ENCODE results near the gene IL3RA.
"Not testable (repeated sequence)": the region's sequence is repeated elsewhere in the genome, so short reads cannot be mapped to it uniquely, and the experiment has no call there.

IL3RA gene

DNA sequence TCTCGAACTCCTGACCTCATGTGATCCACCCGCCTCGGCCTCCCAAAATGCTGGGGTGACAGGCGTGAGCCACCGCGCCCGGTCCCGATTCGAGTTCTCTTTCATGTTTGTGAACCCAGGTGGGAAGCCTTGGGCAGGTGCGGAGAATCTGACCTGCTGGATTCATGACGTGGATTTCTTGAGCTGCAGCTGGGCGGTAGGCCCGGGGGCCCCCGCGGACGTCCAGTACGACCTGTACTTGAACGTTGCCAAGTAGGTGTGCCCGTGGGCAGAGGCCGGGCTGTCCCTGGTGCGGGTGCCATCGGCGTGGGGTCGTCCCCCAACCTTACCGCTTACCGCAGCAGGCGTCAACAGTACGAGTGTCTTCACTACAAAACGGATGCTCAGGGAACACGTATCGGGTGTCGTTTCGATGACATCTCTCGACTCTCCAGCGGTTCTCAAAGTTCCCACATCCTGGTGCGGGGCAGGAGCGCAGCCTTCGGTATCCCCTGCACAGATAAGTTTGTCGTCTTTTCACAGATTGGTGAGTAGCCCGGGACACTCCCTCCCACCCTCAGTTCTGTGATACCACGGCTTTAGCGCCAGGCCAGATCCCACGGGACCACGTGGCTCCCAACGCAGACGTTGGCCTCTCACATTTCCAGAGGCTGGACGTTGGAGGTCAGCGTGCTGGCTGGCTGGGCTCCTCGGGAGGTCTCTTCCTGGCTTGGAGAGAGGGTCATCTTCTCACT, 15.6 kb downstream of the IL3RA start:
- Mint-ChIP-seq H3K27me3 (peaks cover 1% of the 10 kb centered on the region), H3K36me3 (ENCODE audit: low read depth) (peaks cover 88% of the 10 kb centered on the region), H3K27ac (no peak overlapping the region), H3K9me3 (peaks cover 8% of the 10 kb centered on the region), H3K4me3 (no peak overlapping the region), H3K4me1 (ENCODE audit: low read depth) (peaks cover 23% of the 10 kb centered on the region)
- intact Hi-C loops (cut with micrococcal nuclease): no loop called here

DNA sequence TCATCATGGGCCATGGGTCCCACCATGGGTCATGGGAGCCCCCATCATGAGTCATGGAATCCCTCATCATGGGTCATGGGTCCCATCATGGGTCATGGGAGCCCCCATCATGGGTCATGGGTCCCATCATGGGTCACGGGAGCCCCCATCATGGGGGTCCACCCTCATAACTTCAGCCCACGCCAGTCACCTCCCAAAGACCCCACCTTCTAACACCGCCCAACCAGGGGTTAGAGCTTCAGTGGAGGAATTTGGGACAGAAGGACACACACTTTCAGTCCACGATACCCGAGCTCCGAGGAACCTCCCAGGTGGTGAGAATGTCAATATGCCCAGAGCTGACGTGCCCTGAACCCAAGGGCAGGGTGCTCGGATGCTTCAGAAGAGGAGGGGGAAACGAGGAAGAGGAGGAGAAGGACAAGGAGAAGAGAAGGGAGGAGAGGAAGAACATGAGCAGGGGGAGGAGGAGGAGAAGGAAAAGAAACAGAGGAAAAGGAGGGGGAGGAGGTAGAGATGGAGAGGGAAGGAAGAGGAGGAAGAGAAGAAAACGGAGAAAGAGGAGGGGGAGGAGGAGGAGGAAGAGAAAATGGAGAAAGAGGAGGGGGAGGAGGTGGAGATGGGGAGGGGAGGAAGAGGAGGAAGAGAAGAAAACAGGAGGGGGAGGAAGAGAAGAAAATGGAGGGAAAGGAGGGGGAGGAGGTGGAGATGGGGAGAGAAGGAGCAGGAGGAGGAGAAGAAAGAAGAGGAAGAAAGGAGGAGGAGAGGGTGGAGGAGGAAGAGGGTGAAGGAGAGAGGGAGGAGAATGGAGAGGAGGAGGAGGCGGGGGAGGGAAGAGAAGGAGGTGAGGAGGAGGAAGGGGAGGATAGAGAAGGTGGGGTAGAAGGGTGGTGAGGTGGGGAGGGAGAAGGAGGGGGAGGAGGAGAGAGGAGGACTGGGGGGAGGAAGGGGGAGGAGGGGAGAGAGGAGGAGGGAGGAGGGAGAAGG, 17.7 kb downstream of the IL3RA start:
- Mint-ChIP-seq H3K4me3 (no peak overlapping the region), H3K36me3 (ENCODE audit: low read depth) (peaks cover 83% of the 10 kb centered on the region), H3K9me3 (peaks cover 8% of the 10 kb centered on the region), H3K4me1 (ENCODE audit: low read depth) (peaks cover 13% of the 10 kb centered on the region), H3K27ac (peak overlapping the region; percentile 2), H3K27me3 (peaks cover 1% of the 10 kb centered on the region)
- intact Hi-C loops (cut with micrococcal nuclease): no loop called here

DNA sequence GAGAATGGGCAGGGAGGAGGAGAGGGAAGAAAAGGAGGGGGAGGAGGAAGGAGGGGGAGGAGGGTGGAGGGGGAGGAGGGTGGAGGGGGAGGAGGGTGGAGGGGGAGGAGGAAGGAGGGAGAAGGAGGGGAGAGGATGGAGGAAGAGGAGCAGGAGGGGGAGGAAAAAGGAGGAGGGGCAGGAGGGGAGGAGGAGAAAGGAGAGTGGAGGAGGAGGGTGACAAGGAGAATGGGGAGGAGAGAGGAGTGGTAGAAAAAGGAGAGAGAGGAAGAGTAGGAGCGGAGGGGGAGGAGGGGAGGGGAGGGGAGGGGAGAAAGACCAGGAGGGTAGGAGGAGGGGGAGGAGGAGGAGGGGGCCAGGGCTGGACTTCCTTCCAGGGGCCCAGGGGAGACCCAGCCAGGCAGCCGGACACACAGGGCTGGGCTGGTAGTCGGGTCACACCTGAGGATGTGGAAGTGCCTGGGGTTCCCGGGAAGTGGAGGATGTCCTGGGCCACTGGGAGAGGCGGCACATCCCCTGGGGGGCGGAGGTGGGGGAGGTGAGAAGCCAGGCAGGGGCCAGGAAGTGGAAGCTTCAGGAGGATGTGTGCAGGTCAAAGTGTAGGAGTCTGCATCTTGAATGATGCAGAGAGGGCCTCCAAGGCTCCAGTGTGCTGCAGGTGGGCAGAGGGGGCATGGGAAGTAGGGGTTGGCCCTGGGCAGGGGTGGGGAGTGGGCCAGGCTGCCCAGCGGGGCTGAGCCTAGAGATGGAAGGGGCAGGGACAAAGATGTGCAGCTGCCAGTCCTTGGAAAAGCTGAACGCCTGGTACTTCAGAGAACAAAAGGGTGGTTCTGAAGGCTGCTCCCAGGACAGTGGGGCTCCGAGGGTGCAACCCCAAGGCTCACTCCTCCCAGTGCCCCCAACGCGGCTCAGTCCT, 18.8 kb downstream of the IL3RA start:
- Mint-ChIP-seq H3K4me3 (no peak overlapping the region), H3K4me1 (ENCODE audit: low read depth) (peaks cover 13% of the 10 kb centered on the region), H3K9me3 (peaks cover 8% of the 10 kb centered on the region), H3K36me3 (ENCODE audit: low read depth) (peaks cover 83% of the 10 kb centered on the region), H3K27me3 (peaks cover 1% of the 10 kb centered on the region), H3K27ac (peak overlapping the region; percentile 65)
- intact Hi-C loops (cut with micrococcal nuclease): no loop called here

DNA sequence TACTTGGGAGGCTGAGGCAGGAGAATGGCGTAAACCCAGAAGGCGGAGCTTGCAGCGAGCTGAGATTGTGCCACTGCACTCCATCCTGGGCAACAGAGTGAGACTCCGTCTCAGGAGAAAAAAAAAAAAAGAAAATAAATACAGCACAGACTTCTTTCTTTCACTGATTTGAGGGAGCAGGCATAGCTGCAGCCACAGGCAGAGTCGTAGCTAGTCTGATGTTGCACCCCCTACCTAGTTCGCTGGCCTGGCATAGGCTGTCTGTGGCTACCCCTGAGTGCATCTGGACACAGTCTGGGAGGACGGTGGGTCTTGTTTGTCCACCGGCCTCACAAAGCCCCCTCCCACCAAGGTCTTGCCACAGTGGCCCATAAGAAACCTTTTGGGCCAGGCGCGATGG, 21.4 kb downstream of the IL3RA start:
- Mint-ChIP-seq H3K4me3 (no peak overlapping the region), H3K4me1 (ENCODE audit: low read depth) (peaks cover 25% of the 10 kb centered on the region), H3K36me3 (ENCODE audit: low read depth) (peaks cover 84% of the 10 kb centered on the region), H3K27me3 (peaks cover 1% of the 10 kb centered on the region), H3K9me3 (peaks cover 8% of the 10 kb centered on the region), H3K27ac (no peak overlapping the region)
- intact Hi-C loops (cut with micrococcal nuclease): no loop called here

DNA sequence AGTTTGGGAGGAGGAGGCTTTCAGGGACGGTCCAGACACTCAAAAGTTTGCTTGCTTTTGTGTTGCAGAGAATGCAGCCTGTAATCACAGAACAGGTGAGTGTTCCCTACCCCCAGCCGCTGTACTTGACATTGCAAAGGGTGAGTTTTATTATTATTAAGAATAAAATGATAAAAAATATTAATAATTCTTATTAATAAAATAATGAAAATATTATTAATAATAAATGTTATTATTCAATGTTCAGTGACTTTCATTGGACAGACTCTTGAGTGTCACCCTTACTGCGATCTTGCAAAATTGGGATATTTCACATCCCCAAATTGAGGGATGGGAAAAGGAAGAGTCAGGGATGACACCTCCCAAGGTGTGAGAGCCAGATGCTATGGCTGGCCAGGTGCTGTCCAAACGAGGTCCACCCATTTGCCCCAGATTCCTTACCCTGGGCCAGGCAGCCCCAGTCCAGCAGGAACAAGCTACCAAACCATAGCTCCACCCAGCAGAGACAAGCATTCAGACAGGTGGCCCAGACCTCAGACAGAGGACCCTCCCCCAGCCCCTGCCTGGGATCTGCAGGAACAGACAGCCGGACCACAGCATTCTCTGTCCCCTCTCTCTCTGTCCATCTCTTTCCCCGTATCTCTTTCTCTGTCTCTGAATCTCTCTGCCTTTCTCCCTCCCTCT, 22.4 kb downstream of the IL3RA start:
- H3K9me3 Mint-ChIP-seq: peaks cover 6% of the 10 kb centered on the region
- H3K4me1 Mint-ChIP-seq (ENCODE audit: low read depth): peaks cover 25% of the 10 kb centered on the region
- no peak overlapping the region for H3K27ac Mint-ChIP-seq
- H3K27me3 Mint-ChIP-seq: peaks cover 1% of the 10 kb centered on the region
- intact Hi-C loops (cut with micrococcal nuclease): no loop called here
- peaks cover 90% of the 10 kb centered on the region for H3K36me3 Mint-ChIP-seq (ENCODE audit: low read depth)
- H3K4me3 Mint-ChIP-seq: no peak overlapping the region

DNA sequence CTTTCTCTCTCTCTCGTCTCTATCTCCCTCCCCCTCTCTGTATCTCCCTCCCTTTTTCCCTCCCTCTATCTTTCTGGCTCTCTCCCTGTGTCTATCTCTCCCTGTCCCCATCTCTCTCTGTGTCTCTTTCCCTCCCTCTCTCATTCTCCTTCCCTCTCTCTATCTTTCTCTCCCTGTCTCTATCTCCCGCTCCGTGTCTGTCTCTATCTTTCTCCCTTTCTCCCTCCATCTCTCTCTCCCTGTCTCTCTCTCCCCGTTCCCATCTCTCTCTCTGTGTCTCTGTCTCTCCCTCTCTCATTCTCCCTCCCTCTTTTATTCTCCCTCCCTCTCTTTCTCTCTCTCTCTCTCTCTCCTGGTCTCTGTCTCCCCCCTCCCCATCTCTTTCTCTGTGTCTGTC, 22.9 kb downstream of the IL3RA start:
- intact Hi-C loops (cut with micrococcal nuclease): no loop called here

DNA sequence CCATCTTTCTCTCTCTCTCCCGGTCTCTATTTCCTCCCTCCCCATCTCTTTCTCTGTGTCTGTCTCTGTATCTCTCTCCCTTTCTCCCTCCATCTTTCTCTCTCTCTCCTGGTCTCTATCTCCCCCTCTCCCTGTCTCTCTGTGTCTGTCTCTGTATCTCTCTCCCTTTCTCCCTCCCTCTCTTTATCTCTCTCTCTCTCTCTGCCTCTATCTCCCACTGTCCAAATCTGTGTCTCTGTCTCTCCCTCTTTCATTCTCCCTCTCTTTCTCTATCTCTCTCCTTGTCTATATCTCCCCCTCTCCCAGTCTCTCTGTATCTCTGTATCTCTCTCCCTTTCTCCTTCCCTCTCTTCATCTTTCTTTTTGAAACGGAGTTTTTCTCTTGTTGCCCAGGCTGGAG, 23.6 kb downstream of the IL3RA start:
- H3K4me3 Mint-ChIP-seq: no peak overlapping the region

More for the DNA sequence above, 22.9 kb downstream of the IL3RA start:
- Mint-ChIP-seq H3K4me3 (no peak overlapping the region), H3K27me3 (peaks cover 1% of the 10 kb centered on the region), H3K27ac (no peak overlapping the region), H3K4me1 (ENCODE audit: low read depth) (peaks cover 20% of the 10 kb centered on the region), H3K9me3 (peaks cover 1% of the 10 kb centered on the region), H3K36me3 (ENCODE audit: low read depth) (peaks cover 85% of the 10 kb centered on the region)

DNA sequence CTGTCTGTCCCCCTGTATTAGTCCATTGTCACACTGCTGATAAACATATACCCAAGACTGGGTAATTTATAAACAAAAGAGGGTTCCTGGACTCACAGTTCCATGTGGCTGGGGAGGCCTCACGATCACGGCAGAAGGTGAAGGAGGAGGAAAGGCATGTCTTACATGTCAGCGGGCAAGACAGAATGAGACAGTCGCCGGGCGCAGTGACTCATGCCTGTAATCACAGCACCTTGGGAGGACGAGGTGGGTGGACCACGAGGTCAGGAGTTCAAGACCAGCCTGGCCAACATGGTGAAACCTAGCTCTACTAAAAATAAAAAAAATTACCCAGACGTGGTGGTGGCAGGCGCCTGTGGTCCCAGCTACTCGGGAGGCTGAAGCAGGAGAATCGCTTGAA, 24.7 kb downstream of the IL3RA start:
- no peaks in the 10 kb centered on the region for H3K9me3 Mint-ChIP-seq
- peaks cover 76% of the 10 kb centered on the region for H3K36me3 Mint-ChIP-seq (ENCODE audit: low read depth)
- H3K4me3 Mint-ChIP-seq: no peak overlapping the region
- H3K27ac Mint-ChIP-seq: no peak overlapping the region
- H3K4me1 Mint-ChIP-seq (ENCODE audit: low read depth): peaks cover 13% of the 10 kb centered on the region
- intact Hi-C loops (cut with micrococcal nuclease): no loop called here
- no peaks in the 10 kb centered on the region for H3K27me3 Mint-ChIP-seq

More for the DNA sequence above, 23.6 kb downstream of the IL3RA start:
- Mint-ChIP-seq H3K36me3 (ENCODE audit: low read depth) (peaks cover 85% of the 10 kb centered on the region), H3K9me3 (no peaks in the 10 kb centered on the region), H3K4me1 (ENCODE audit: low read depth) (peaks cover 18% of the 10 kb centered on the region), H3K27ac (no peak overlapping the region), H3K27me3 (peaks cover 1% of the 10 kb centered on the region)
- intact Hi-C loops (cut with micrococcal nuclease): no loop called here

DNA sequence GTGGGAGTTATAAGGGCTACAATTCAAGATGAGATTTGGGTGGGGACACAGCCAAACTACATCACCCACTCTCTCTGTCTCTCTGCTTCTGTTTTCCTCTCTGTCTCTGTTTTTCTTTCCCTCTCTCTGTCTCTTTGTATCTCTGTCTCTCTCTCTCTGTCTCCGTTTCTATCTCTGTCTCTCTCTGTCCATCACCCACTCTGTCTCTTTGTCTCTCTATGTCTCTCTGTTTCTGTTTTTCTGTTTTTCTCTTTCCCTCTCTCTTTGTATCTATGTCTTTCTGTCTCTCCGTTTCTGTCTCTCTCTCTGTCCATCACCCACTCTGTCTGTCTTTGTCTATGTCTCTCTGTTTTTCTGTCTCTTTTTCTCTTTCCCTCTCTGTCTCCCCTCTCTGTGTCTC, 25.3 kb downstream of the IL3RA start:
- Mint-ChIP-seq H3K4me1 (ENCODE audit: low read depth) (peaks cover 13% of the 10 kb centered on the region), H3K36me3 (ENCODE audit: low read depth) (peaks cover 69% of the 10 kb centered on the region), H3K27ac (peak overlapping the region; percentile 6), H3K4me3 (no peak overlapping the region), H3K9me3 (no peaks in the 10 kb centered on the region), H3K27me3 (no peaks in the 10 kb centered on the region)
- intact Hi-C loops (cut with micrococcal nuclease): no loop called here

DNA sequence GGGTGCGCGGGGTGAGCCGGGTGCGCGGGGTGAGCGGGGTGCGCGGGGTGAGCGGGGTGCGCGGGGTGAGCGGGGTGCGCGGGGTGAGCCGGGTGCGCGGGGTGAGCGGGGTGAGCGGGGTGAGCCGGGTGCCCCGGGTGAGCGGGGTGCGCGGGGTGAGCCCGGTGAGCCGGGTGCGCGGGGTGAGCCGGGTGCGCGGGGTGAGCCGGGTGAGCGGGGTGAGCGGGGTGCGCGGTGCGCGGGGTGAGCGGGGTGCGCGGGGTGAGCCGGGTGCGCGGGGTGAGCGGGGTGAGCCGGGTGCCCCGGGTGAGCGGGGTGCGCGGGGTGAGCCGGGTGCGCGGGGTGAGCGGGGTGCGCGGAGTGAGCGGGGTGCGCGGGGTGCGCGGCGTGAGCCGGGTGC, 29.8 kb downstream of the IL3RA start:
- H3K9me3 Mint-ChIP-seq; H3K4me1 Mint-ChIP-seq (ENCODE audit: low read depth); H3K27me3 Mint-ChIP-seq; H3K27ac Mint-ChIP-seq; H3K4me3 Mint-ChIP-seq; intact Hi-C loops (cut with micrococcal nuclease): not testable (repeated sequence)
- H3K36me3 Mint-ChIP-seq (ENCODE audit: low read depth): peaks cover 45% of the 10 kb centered on the region

DNA sequence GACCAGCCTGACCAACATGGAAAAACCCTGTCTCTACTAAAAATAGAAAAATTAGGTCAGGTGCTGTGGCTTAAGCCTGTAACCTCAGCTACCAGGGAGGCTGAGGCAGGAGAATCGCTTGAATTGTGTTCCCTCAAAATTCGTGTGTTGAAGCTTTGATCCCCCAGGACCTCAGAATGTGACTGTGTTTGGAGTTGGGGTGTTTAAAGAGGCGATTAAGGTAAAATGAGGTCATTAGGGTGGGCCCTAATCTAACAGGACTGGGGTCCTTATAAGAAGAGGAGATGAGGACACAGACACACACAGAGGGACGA, 31.8 kb downstream of the IL3RA start:
- H3K4me3 Mint-ChIP-seq: no peak overlapping the region
- no peak overlapping the region for H3K27ac Mint-ChIP-seq

DNA sequence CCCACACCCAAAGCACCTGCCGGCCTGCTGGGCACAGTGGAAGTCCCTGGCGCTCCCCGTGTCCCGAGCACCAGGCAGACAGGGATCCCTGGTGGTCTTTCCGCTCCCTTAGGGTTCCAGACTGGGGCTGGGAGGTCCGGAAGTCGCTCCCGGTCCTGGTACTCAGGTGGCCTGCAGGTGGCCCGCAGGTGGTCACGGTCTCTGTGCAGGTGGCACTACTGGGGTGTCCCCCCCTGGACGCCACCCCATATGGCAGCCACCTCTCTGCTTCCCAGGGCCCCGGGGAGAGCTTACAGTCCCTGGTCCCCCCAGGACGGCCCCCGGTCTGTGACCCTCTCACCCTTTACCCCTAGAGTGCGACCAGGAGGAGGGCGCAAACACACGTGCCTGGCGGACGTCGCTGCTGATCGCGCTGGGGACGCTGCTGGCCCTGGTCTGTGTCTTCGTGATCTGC, 41.7 kb downstream of the IL3RA start:
- no peak overlapping the region for H3K27ac Mint-ChIP-seq
- H3K9me3 Mint-ChIP-seq: no peaks in the 10 kb centered on the region
- intact Hi-C loops (cut with micrococcal nuclease): no loop called here
- peaks cover 64% of the 10 kb centered on the region for H3K36me3 Mint-ChIP-seq (ENCODE audit: low read depth)
- no peaks in the 10 kb centered on the region for H3K27me3 Mint-ChIP-seq
- H3K4me1 Mint-ChIP-seq (ENCODE audit: low read depth): peaks cover 23% of the 10 kb centered on the region
- H3K4me3 Mint-ChIP-seq: no peak overlapping the region

More for the DNA sequence above, 31.8 kb downstream of the IL3RA start:
- no peaks in the 10 kb centered on the region for H3K4me1 Mint-ChIP-seq (ENCODE audit: low read depth)
- intact Hi-C loops (cut with micrococcal nuclease): no loop called here
- H3K36me3 Mint-ChIP-seq (ENCODE audit: low read depth): peaks cover 27% of the 10 kb centered on the region
- no peaks in the 10 kb centered on the region for H3K27me3 Mint-ChIP-seq
- no peaks in the 10 kb centered on the region for H3K9me3 Mint-ChIP-seq

DNA sequence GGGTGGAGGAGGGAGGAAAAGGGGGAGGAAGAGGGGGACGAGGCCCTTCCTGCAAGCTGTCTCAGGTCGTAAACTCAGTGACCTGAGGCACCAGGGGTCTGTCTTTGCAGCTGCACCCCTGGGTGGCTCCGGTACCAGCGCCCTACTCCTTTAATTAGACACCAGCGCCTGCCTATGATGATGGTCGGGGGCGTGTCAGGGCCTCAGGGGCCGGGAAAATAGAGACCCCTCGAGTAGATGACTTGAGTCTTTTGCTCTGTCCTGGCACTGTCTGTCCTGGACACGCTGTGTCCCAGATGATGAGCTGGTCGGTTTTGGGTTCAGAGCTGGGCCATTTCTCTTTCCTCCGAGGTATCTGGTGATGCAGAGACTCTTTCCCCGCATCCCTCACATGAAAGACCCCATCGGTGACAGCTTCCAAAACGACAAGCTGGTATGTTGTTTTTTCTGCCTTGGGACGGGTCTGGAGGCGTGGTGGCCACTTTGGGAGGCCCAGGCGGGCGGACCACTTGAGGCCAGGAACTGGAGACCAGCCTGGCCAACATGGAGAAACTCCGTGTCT, 44.2 kb downstream of the IL3RA start:
- peaks cover 88% of the 10 kb centered on the region for H3K36me3 Mint-ChIP-seq (ENCODE audit: low read depth)
- no peaks in the 10 kb centered on the region for H3K27me3 Mint-ChIP-seq
- H3K27ac Mint-ChIP-seq: peak overlapping the region; percentile 30
- H3K4me3 Mint-ChIP-seq: no peak overlapping the region
- peaks cover 39% of the 10 kb centered on the region for H3K4me1 Mint-ChIP-seq (ENCODE audit: low read depth)
- intact Hi-C loops (cut with micrococcal nuclease): no loop called here
- H3K9me3 Mint-ChIP-seq: no peaks in the 10 kb centered on the region

Data from dendritic cell treated with granulocyte-macrophage colony-stimulating factor and Interleukin-4, amounts not matched to agents 40 ng/mL and 50 ng/mL, for 4 days (primary cell).